Upper lobe of left lung (tissue), 6 donors: ENCODE results near the gene CDC7. TPM values are rescaled to one million over a fixed set of nuclear protein-coding genes. Genes with fewer than 3 reads are reported as not detected.

ENCODE experiments used
- ATAC-seq, 2 donors: fragments of 200-7000 bp; cut with Tn5 transposase; one replicate each; pipeline ENCODE4 v1.9.1; 2022; ENCODE audit warnings: mild to moderate bottlenecking in 2 of 2, moderate library complexity in 2 of 2; ENCODE audit not compliant: low FRiP score in 2 of 2
- DNase-seq, 2 donors: peaks; one replicate each; pipeline ENCODE4 v3.0.0-alpha.2; 2019 to 2020
- H3K27ac ChIP-seq, 4 donors: fragments of 200-600 bp; sonication (generic); one replicate each; pipeline ENCODE4 v1.5.1; 2016 to 2019
- H3K27me3 ChIP-seq, 4 donors: fragments of 200-600 bp; sonication (generic); one replicate each; pipeline ENCODE4 v1.5.1; 2017 to 2019
- H3K36me3 ChIP-seq, 4 donors: fragments of 200-600 bp; sonication (generic); one replicate each; pipeline ENCODE4 v1.5.1; 2016 to 2019
- H3K4me1 ChIP-seq, 4 donors: fragments of 200-600 bp; sonication (generic); one replicate each; pipeline ENCODE4 v1.5.1; 2018 to 2019
- H3K4me3 ChIP-seq, 4 donors: fragments of 200-600 bp; sonication (generic); one replicate each; pipeline ENCODE4 v1.5.1; 2017 to 2019; ENCODE audit warnings: mild to moderate bottlenecking in 2 of 4, moderate library complexity in 1 of 4
- H3K9me3 ChIP-seq, 4 donors: fragments of 200-600 bp; sonication (generic); one replicate each; pipeline ENCODE4 v1.5.1; 2018 to 2019
- CTCF ChIP-seq, 6 experiments: fragments of 450-650 bp in 4 of 6; fragments of 200-600 bp in 2 of 6; sonication (generic) in 2 of 6; IDR thresholded peaks; one replicate each; pipeline ENCODE4 v1.5.1; 2016 to 2019; ENCODE audit warnings: antibody characterized with exemption in 6 of 6
- EP300 ChIP-seq, 4 donors: sonication (generic); formaldehyde crosslinking; IDR thresholded peaks; one replicate each; pipeline ENCODE4 v1.5.1; 2017; ENCODE audit warnings: antibody characterized with exemption in 4 of 4, control low read depth in 2 of 4
- POLR2A ChIP-seq, 4 donors: fragments of 450-650 bp; IDR thresholded peaks; one replicate each; pipeline ENCODE4 v1.5.1; 2016 to 2017; ENCODE audit warnings: antibody characterized with exemption in 4 of 4, mild to moderate bottlenecking in 2 of 4
- POLR2AphosphoS5 ChIP-seq, 2 donors: sonication (generic); formaldehyde crosslinking; IDR thresholded peaks; one replicate each; pipeline ENCODE4 v1.5.1; 2017; ENCODE audit warnings: antibody characterized with exemption in 2 of 2
- WGBS, 2 donors: methylation state at CpG; one replicate each; pipeline ENCODE4 v1.1.5; 2017 to 2018; 5-methylcytosine and 5-hydroxymethylcytosine counted together
- total RNA-seq, 6 donors: library from RNA; depleted of rRNA in 4 of 6; stranded (reverse); fragments of >200 nt in 4 of 6; gene quantifications; one replicate each; pipeline versions ENCODE4 v1.1.0 to v1.2.1, GENCODE V29; 2016 to 2021
- donor health status: DM: no; HTN: no; CAD: no; lungs with moderate emphysema.
- donor health status: DM: no; HTN: yes; CAD: no; lungs with severe emphysema.

Gene CDC7
- total RNA-seq, 6 donors from 2014 or later = 1.6 to 6.2 (median 2.6) TPM

GRCh38 chr1:91498498-91499245 lies 2.0 kb upstream of the CDC7 start:
- H3K4me3 ChIP-seq = no peak overlapping the region
- peaks cover 5 to 21% (median 13%) of the 10 kb centered on the region in 4 donors for H3K4me1 ChIP-seq
- TF ChIP-seq POLR2A (IDR thresholded peaks at IDR 0.05) = no peak
- no peak for TF ChIP-seq EP300 (IDR thresholded peaks at IDR 0.05)
- no peak for TF ChIP-seq POLR2AphosphoS5 (IDR thresholded peaks at IDR 0.05)
- TF ChIP-seq CTCF (IDR thresholded peaks at IDR 0.05) = no peak
- ATAC-seq (no peak), DNase-seq (no peak)
- 96 to 100% methylated on average over 6 of the region's 6 CpGs for WGBS, 2 donors
- H3K9me3 ChIP-seq = no peaks in the 10 kb centered on the region
- H3K36me3 ChIP-seq = no peaks in the 10 kb centered on the region
- H3K27ac ChIP-seq = no peak overlapping the region
- H3K27me3 ChIP-seq = no peaks in the 10 kb centered on the region

- Histone ChIP-seq H3K27me3 (no peaks in the 10 kb centered on the region), H3K36me3 (no peaks in the 10 kb centered on the region), H3K4me3 (no peak overlapping the region), H3K4me1 (peaks cover 5 to 21% (median 13%) of the 10 kb centered on the region in 4 donors), H3K27ac (no peak overlapping the region), H3K9me3 (no peaks in the 10 kb centered on the region)
- WGBS, 2 donors = 97 to 98% methylated on average over 2 of the region's 2 CpGs
- no peak for DNase-seq
- no peak for ATAC-seq
- no peak for TF ChIP-seq CTCF (IDR thresholded peaks at IDR 0.05)
- TF ChIP-seq EP300 (IDR thresholded peaks at IDR 0.05) = no peak
- no peak for TF ChIP-seq POLR2AphosphoS5 (IDR thresholded peaks at IDR 0.05)
- no peak for TF ChIP-seq POLR2A (IDR thresholded peaks at IDR 0.05)
These were observed 1.3 kb upstream of the CDC7 start for GRCh38 chr1:91499346-91499745.

GRCh38 chr1:91499904-91500755 lies 521 bp upstream of the CDC7 start:
- H3K36me3 ChIP-seq = no peaks in the 10 kb centered on the region
- peak overlapping the region; percentile 40 to 78 (median 70) for H3K4me3 ChIP-seq
- ATAC-seq (peak; percentile 13 to 80), DNase-seq (no peak)
- H3K4me1 ChIP-seq = peaks cover 7 to 21% (median 13%) of the 10 kb centered on the region in 4 donors
- no peaks in the 10 kb centered on the region for H3K27me3 ChIP-seq
- peak overlapping the region; percentile 79 to 93 (median 84) for H3K27ac ChIP-seq
- WGBS, 2 donors = 16 to 24% methylated on average over 9 to 14 of the region's 14 CpGs
- TF ChIP-seq CTCF (IDR thresholded peaks at IDR 0.05) (no peak), EP300 (IDR thresholded peaks at IDR 0.05) (peak in 1 of 4 donors; percentile 68), POLR2A (IDR thresholded peaks at IDR 0.05) (no peak)
- H3K9me3 ChIP-seq = no peaks in the 10 kb centered on the region

GRCh38 chr1:91501523-91501851 lies 836 bp downstream of the CDC7 start:
- Histone ChIP-seq H3K9me3 (no peaks in the 10 kb centered on the region), H3K4me3 (peak overlapping the region; percentile 40 to 78 (median 70)), H3K36me3 (no peaks in the 10 kb centered on the region), H3K27ac (peak overlapping the region; percentile 79 to 93 (median 84)), H3K4me1 (peaks cover 7 to 21% (median 14%) of the 10 kb centered on the region in 4 donors), H3K27me3 (no peaks in the 10 kb centered on the region)
- ATAC-seq = no peak
- peak in 1 of 6 experiments; percentile 3 for TF ChIP-seq CTCF (IDR thresholded peaks at IDR 0.05)
- no peak for TF ChIP-seq POLR2A (IDR thresholded peaks at IDR 0.05)
- no peak for DNase-seq
- 0% methylated on average over 9 of the region's 9 CpGs for WGBS, 2 donors
